Measurements from ENCODE around the gene RBM20. TPM values are rescaled to one million over a fixed set of nuclear protein-coding genes. Genes with fewer than 3 reads are reported as not detected.

Gene RBM20
- total RNA-seq, 4 donors from 2014 or later, result 0.54 to 4.3 (median 1.5) TPM

- no peaks in the 10 kb centered on the region for H3K36me3 ChIP-seq
- intact Hi-C loops (cut with DNase I), result loop anchor here (5.0 kb wide), 2 partner anchors 148 to 333 kb away; partner anchors contain the start of gene ADRA2A
- DNase-seq, result no peak
- H3K4me3 ChIP-seq (replicated peaks in 1 of 3), result no peak overlapping the region
- peaks cover 0 to 12% of the 10 kb centered on the region in 2 donors for H3K4me1 ChIP-seq
- TF ChIP-seq, protein P1, sequence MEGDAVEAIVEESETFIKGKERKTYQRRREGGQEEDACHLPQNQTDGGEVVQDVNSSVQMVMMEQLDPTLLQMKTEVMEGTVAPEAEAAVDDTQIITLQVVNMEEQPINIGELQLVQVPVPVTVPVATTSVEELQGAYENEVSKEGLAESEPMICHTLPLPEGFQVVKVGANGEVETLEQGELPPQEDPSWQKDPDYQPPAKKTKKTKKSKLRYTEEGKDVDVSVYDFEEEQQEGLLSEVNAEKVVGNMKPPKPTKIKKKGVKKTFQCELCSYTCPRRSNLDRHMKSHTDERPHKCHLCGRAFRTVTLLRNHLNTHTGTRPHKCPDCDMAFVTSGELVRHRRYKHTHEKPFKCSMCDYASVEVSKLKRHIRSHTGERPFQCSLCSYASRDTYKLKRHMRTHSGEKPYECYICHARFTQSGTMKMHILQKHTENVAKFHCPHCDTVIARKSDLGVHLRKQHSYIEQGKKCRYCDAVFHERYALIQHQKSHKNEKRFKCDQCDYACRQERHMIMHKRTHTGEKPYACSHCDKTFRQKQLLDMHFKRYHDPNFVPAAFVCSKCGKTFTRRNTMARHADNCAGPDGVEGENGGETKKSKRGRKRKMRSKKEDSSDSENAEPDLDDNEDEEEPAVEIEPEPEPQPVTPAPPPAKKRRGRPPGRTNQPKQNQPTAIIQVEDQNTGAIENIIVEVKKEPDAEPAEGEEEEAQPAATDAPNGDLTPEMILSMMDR (IDR thresholded peaks at IDR 0.05), result no peak
- TF ChIP-seq POLR2A (IDR thresholded peaks at IDR 0.05), result no peak
- no peak overlapping the region for H3K27ac ChIP-seq
- H3K9me3 ChIP-seq, result no peaks in the 10 kb centered on the region
- H3K27me3 ChIP-seq, result no peaks in the 10 kb centered on the region
- 58 to 76% methylated on average over 5 of the region's 5 CpGs for WGBS, 2 donors
Measured at GRCh38 chr10:110744782-110745181, 100.6 kb downstream of the RBM20 start.

DNA sequence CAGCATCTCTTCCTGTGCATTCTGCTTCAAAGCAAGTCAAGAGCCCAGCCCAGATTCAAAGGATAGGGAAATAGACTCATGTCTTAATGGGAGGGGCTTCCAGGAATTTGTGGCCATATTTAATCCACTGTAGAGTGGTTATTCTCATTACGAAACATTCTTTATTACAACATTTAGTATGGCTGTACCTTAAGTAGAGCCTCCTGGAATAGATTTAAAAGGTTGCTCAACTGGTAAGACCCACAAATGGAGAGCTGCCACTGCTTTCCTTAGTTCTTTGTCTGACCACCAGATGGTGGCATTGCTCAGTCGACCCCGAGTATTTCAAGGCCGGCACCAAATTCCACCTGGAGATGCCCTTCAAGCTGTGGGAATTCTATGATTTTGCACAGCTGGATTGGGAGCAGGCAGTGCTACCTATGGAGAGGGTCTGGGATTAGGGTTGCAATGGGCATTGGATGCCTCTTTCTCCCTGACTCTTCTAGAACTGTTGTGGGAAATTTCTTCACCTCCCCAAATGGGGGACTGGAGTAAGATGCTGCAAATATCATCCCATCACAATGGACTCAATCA, 102.2 kb downstream of the RBM20 start:
- Histone ChIP-seq H3K4me3 (replicated peaks in 1 of 3) (no peak overlapping the region), H3K27ac (no peak overlapping the region), H3K27me3 (no peaks in the 10 kb centered on the region), H3K36me3 (no peaks in the 10 kb centered on the region), H3K9me3 (no peaks in the 10 kb centered on the region), H3K4me1 (peaks cover 0 to 12% of the 10 kb centered on the region in 2 donors)
- WGBS, 2 donors, result 3 to 4% methylated on average over 4 of the region's 4 CpGs
- intact Hi-C loops (cut with DNase I), result loop anchor here (5.0 kb wide), 2 partner anchors 146 to 331 kb away; partner anchors contain the start of gene ADRA2A
- TF ChIP-seq, protein P1 (IDR thresholded peaks at IDR 0.05), result peak; percentile 63 to 88 (median 77)
- no peak for TF ChIP-seq POLR2A (IDR thresholded peaks at IDR 0.05)
- DNase-seq, result peak; percentile 72 to 75

- TF ChIP-seq POLR2A (IDR thresholded peaks at IDR 0.05), result peak in 1 of 2 donors; percentile 7
- TF ChIP-seq, protein P1 (IDR thresholded peaks at IDR 0.05), result no peak
- H3K4me3 ChIP-seq (replicated peaks in 1 of 3), result no peak overlapping the region
- peak; percentile 46 to 63 for DNase-seq
- intact Hi-C loops (cut with DNase I), result loop anchor here (5.0 kb wide), 2 partner anchors 145 to 330 kb away; partner anchors contain the start of gene ADRA2A
- peak overlapping the region; percentile 32 to 70 (median 39) for H3K27ac ChIP-seq
- no peaks in the 10 kb centered on the region for H3K9me3 ChIP-seq
- 10 to 21% methylated on average over 1 of the region's 1 CpG for WGBS, 2 donors
- no peaks in the 10 kb centered on the region for H3K27me3 ChIP-seq
- H3K4me1 ChIP-seq, result peaks cover 0 to 12% of the 10 kb centered on the region in 2 donors
- H3K36me3 ChIP-seq, result no peaks in the 10 kb centered on the region
Measured at GRCh38 chr10:110746969-110747608, 103.0 kb downstream of the RBM20 start.

GRCh38 chr10:110747609-110748464, 103.7 kb downstream of the RBM20 start:
- H3K9me3 ChIP-seq, result no peaks in the 10 kb centered on the region
- 77 to 83% methylated on average over 2 of the region's 2 CpGs for WGBS, 2 donors
- intact Hi-C loops (cut with DNase I), result loop anchor here (5.0 kb wide), 2 partner anchors 144 to 329 kb away; partner anchors contain the start of gene ADRA2A
- no peaks in the 10 kb centered on the region for H3K36me3 ChIP-seq
- no peak for TF ChIP-seq POLR2A (IDR thresholded peaks at IDR 0.05)
- TF ChIP-seq, protein P1 (IDR thresholded peaks at IDR 0.05), result no peak
- H3K4me1 ChIP-seq, result peaks cover 0 to 12% of the 10 kb centered on the region in 2 donors
- H3K27me3 ChIP-seq, result no peaks in the 10 kb centered on the region
- peak overlapping the region; percentile 32 to 70 (median 39) for H3K27ac ChIP-seq
- H3K4me3 ChIP-seq (replicated peaks in 1 of 3), result no peak overlapping the region
- peak; percentile 26 to 29 for DNase-seq

Measured in thyroid gland (tissue), 4 donors.